ENCODE measurements around the gene CXXC5. TPM values are rescaled to one million over a fixed set of nuclear protein-coding genes. Genes with fewer than 3 reads are reported as not detected.

Gene CXXC5
- total and polyA plus RNA-seq, 2 experiments from 2014 or later = 81.4 to 168 TPM

- H3K27ac ChIP-seq = no peak overlapping the region
- no peaks in the 10 kb centered on the region for H3K36me3 ChIP-seq (ENCODE audit: low read depth)
- H3K27me3 ChIP-seq (replicated peaks; ENCODE audit: insufficient read depth) = no peaks in the 10 kb centered on the region
- no peaks in the 10 kb centered on the region for H4K20me1 ChIP-seq (ENCODE audit: insufficient read depth)
- H3K4me3 ChIP-seq = no peak overlapping the region
- H3K4me2 ChIP-seq (ENCODE audit: unreplicated experiment) = no peak overlapping the region
- TF ChIP-seq EZH2 (IDR thresholded peaks at IDR 0.05; ENCODE audit: insufficient read depth, poor library complexity, severe bottlenecking) = no peak
- no peak for TF ChIP-seq EZH2phosphoT487 (IDR thresholded peaks at IDR 0.05; ENCODE audit: insufficient read depth, low read depth)
- no peaks in the 10 kb centered on the region for H3F3A ChIP-seq (ENCODE audit: insufficient read depth)
- H3K4me1 ChIP-seq (ENCODE audit: insufficient read depth) = no peaks in the 10 kb centered on the region
- no peak overlapping the region for H2AFZ ChIP-seq
- H3K9me3 ChIP-seq (ENCODE audit: low read depth) = no peaks in the 10 kb centered on the region
- no peaks in the 10 kb centered on the region for H3K79me2 ChIP-seq (ENCODE audit: insufficient read depth)
- H3K9ac ChIP-seq = no peak overlapping the region
- in situ Hi-C loops (cut with MboI) = no loop called here
- WGBS, 2 experiments (ENCODE audit: low coverage in 1 of 2, low lambda C conversion rate in 2 of 2, missing lambda C conversion rate in 2 of 2) = 93 to 94% methylated on average over 12 of the region's 12 CpGs
- no peaks in the 10 kb centered on the region for H3K9me2 ChIP-seq (ENCODE audit: insufficient read depth)
- no peak for DNase-seq
Observed at GRCh38 chr5:139733010-139733688, 85.0 kb downstream of the CXXC5 start.

Small RNA genes within 50 kb of the gene (small RNA-seq; reads per million reads assigned to genes)
- not detected for gene RNU6-236P (ENCODE audit: low read depth, low replicate concordance)

Other genes with a start within 250 kb of the CXXC5 start
- gene SPATA24, start 244.3 kb upstream of the CXXC5 start, total RNA-seq (2014; rRNA removed; shearing (Covaris generic)) = 0.43 and 1.1 TPM in 2 replicates
- 2.1 and 4.3 TPM in 2 replicates for gene SPATA24, start 244.3 kb upstream of the CXXC5 start, polyA plus RNA-seq (2016; fragmentation: Nextera tagmentation; extraction: Ambion mirVana)
- gene DNAJC18, start 208.8 kb upstream of the CXXC5 start, total RNA-seq (2014; rRNA removed; shearing (Covaris generic)) = 9.5 and 10.9 TPM in 2 replicates
- 13.4 and 20.8 TPM in 2 replicates for gene DNAJC18, start 208.8 kb upstream of the CXXC5 start, polyA plus RNA-seq (2016; fragmentation: Nextera tagmentation; extraction: Ambion mirVana)
- not detected in 2 replicates for gene ECSCR, start 185.6 kb upstream of the CXXC5 start, total RNA-seq (2014; rRNA removed; shearing (Covaris generic))
- 0.41 and 0.49 TPM in 2 replicates for gene ECSCR, start 185.6 kb upstream of the CXXC5 start, polyA plus RNA-seq (2016; fragmentation: Nextera tagmentation; extraction: Ambion mirVana)
- gene SMIM33, start 177.3 kb upstream of the CXXC5 start, total RNA-seq (2014; rRNA removed; shearing (Covaris generic)) = not detected in 2 replicates
- gene SMIM33, start 177.3 kb upstream of the CXXC5 start, polyA plus RNA-seq (2016; fragmentation: Nextera tagmentation; extraction: Ambion mirVana) = not detected in 2 replicates
- 75.0 and 87.8 TPM in 2 replicates for gene STING1, start 165.6 kb upstream of the CXXC5 start, total RNA-seq (2014; rRNA removed; shearing (Covaris generic))
- gene STING1, start 165.6 kb upstream of the CXXC5 start, polyA plus RNA-seq (2016; fragmentation: Nextera tagmentation; extraction: Ambion mirVana) = 72.6 and 74.9 TPM in 2 replicates
- 68.9 and 88.8 TPM in 2 replicates for gene UBE2D2, start 87.0 kb upstream of the CXXC5 start, total RNA-seq (2014; rRNA removed; shearing (Covaris generic))
- gene UBE2D2, start 87.0 kb upstream of the CXXC5 start, polyA plus RNA-seq (2016; fragmentation: Nextera tagmentation; extraction: Ambion mirVana) = 129 and 141 TPM in 2 replicates
- gene PSD2, start 147.5 kb downstream of the CXXC5 start, total RNA-seq (2014; rRNA removed; shearing (Covaris generic)) = under 0.01 TPM in 1 of 2 replicates, not detected in the other
- gene PSD2, start 147.5 kb downstream of the CXXC5 start, polyA plus RNA-seq (2016; fragmentation: Nextera tagmentation; extraction: Ambion mirVana) = 0.11 TPM in 1 of 2 replicates, not detected in the other

Measured in GM23248 (cell line).